ENCODE results near the gene KIF4B. TPM values are rescaled to one million over a fixed set of nuclear protein-coding genes. Genes with fewer than 3 reads are reported as not detected.
A peak's percentile ranks its signal among the peaks of the same experiment; 100 is the strongest.
"Not testable (repeated sequence)": the region's sequence is repeated elsewhere in the genome, so short reads cannot be mapped to it uniquely, and the experiment has no call there.

The KIF4B gene
- total RNA-seq, 2 experiments from 2014 or later: 0.05 TPM

GRCh38 chr5:154984946-154985516 lies 28.5 kb upstream of the KIF4B start:
- Mint-ChIP-seq H3K36me3 (no peaks in the 10 kb centered on the region), H3K9me3 (no peaks in the 10 kb centered on the region), H3K27ac (no peak overlapping the region), H3K4me3 (no peak overlapping the region), H3K4me1 (ENCODE audit: low read depth) (no peaks in the 10 kb centered on the region), H3K27me3 (peaks cover 10% of the 10 kb centered on the region)
- intact Hi-C loops (cut with micrococcal nuclease): no loop called here
- ChIA-PET CTCF (no interaction called here), POLR2A (no interaction called here)
- DNase-seq: no peak

GRCh38 chr5:154986151-154986550 lies 27.4 kb upstream of the KIF4B start:
- CTCF ChIA-PET: no interaction called here

GRCh38 chr5:154989626-154990025 lies 23.9 kb upstream of the KIF4B start:
- peaks cover 10% of the 10 kb centered on the region for H3K27me3 Mint-ChIP-seq
- POLR2A ChIA-PET: no interaction called here
- H3K36me3 Mint-ChIP-seq: no peaks in the 10 kb centered on the region
- H3K27ac Mint-ChIP-seq: no peak overlapping the region
- intact Hi-C loops (cut with micrococcal nuclease): no loop called here
- H3K4me3 Mint-ChIP-seq: no peak overlapping the region
- H3K4me1 Mint-ChIP-seq (ENCODE audit: low read depth): no peaks in the 10 kb centered on the region
- H3K9me3 Mint-ChIP-seq: no peaks in the 10 kb centered on the region
- CTCF ChIA-PET: no interaction called here
- no peak for DNase-seq

More at GRCh38 chr5:154986151-154986550, 27.4 kb upstream of the KIF4B start:
- no peak overlapping the region for H3K27ac Mint-ChIP-seq
- POLR2A ChIA-PET: no interaction called here
- DNase-seq: no peak
- no peaks in the 10 kb centered on the region for H3K36me3 Mint-ChIP-seq
- H3K4me1 Mint-ChIP-seq (ENCODE audit: low read depth): no peaks in the 10 kb centered on the region
- H3K27me3 Mint-ChIP-seq: peaks cover 10% of the 10 kb centered on the region
- no peak overlapping the region for H3K4me3 Mint-ChIP-seq
- no peaks in the 10 kb centered on the region for H3K9me3 Mint-ChIP-seq
- intact Hi-C loops (cut with micrococcal nuclease): no loop called here

- H3K36me3 Mint-ChIP-seq: no peaks in the 10 kb centered on the region
- H3K27ac Mint-ChIP-seq: no peak overlapping the region
- H3K9me3 Mint-ChIP-seq: no peaks in the 10 kb centered on the region
These were observed 20.1 kb upstream of the KIF4B start for GRCh38 chr5:154993461-154993860.

GRCh38 chr5:154995679-154996078 lies 17.9 kb upstream of the KIF4B start:
- POLR2A ChIA-PET: no interaction called here
- Mint-ChIP-seq H3K4me1 (ENCODE audit: low read depth) (no peaks in the 10 kb centered on the region), H3K36me3 (no peaks in the 10 kb centered on the region), H3K27me3 (peaks cover 9% of the 10 kb centered on the region), H3K27ac (no peak overlapping the region), H3K4me3 (no peak overlapping the region), H3K9me3 (no peaks in the 10 kb centered on the region)
- CTCF ChIA-PET: interaction anchor here (1.3 kb wide), 1 partner anchor 8 kb away, joined by 3 read pairs; no protein-coding TSS in a partner anchor
- no peak for DNase-seq
- intact Hi-C loops (cut with micrococcal nuclease): no loop called here

More at GRCh38 chr5:154993461-154993860, 20.1 kb upstream of the KIF4B start:
- ChIA-PET POLR2A (no interaction called here), CTCF (no interaction called here)
- H3K27me3 Mint-ChIP-seq: peaks cover 5% of the 10 kb centered on the region
- H3K4me1 Mint-ChIP-seq (ENCODE audit: low read depth): no peaks in the 10 kb centered on the region
- no peak overlapping the region for H3K4me3 Mint-ChIP-seq
- no peak for DNase-seq
- intact Hi-C loops (cut with micrococcal nuclease): no loop called here

GRCh38 chr5:154997746-154998145 lies 15.8 kb upstream of the KIF4B start:
- Mint-ChIP-seq H3K27me3 (peaks cover 18% of the 10 kb centered on the region), H3K36me3 (no peaks in the 10 kb centered on the region), H3K27ac (no peak overlapping the region), H3K4me3 (no peak overlapping the region), H3K9me3 (no peaks in the 10 kb centered on the region), H3K4me1 (ENCODE audit: low read depth) (no peaks in the 10 kb centered on the region)
- intact Hi-C loops (cut with micrococcal nuclease): no loop called here
- POLR2A ChIA-PET: no interaction called here
- DNase-seq: no peak
- CTCF ChIA-PET: interaction anchor here (0.9 kb wide), 1 partner anchor 29 kb away, joined by 3 read pairs; no protein-coding TSS in a partner anchor

- CTCF ChIA-PET: no interaction called here
- Mint-ChIP-seq H3K27ac (no peak overlapping the region), H3K36me3 (no peaks in the 10 kb centered on the region), H3K9me3 (no peaks in the 10 kb centered on the region), H3K27me3 (peaks cover 18% of the 10 kb centered on the region), H3K4me3 (no peak overlapping the region), H3K4me1 (ENCODE audit: low read depth) (no peaks in the 10 kb centered on the region)
- POLR2A ChIA-PET: no interaction called here
- no peak for DNase-seq
- intact Hi-C loops (cut with micrococcal nuclease): no loop called here
These were observed 13.7 kb upstream of the KIF4B start for GRCh38 chr5:154999865-155000264.

- no peak overlapping the region for H3K27ac Mint-ChIP-seq
- intact Hi-C loops (cut with micrococcal nuclease): no loop called here
- no peak overlapping the region for H3K4me3 Mint-ChIP-seq
- ChIA-PET CTCF (no interaction called here), POLR2A (no interaction called here)
- H3K36me3 Mint-ChIP-seq: no peaks in the 10 kb centered on the region
- no peak for DNase-seq
- H3K4me1 Mint-ChIP-seq (ENCODE audit: low read depth): no peaks in the 10 kb centered on the region
- H3K27me3 Mint-ChIP-seq: peaks cover 21% of the 10 kb centered on the region
- H3K9me3 Mint-ChIP-seq: no peaks in the 10 kb centered on the region
These were observed 12.0 kb upstream of the KIF4B start for GRCh38 chr5:155001523-155001922.

- CTCF ChIA-PET: interaction anchor here (0.7 kb wide), 1 partner anchor 94 kb away, joined by 3 read pairs; no protein-coding TSS in a partner anchor
- H3K4me1 Mint-ChIP-seq (ENCODE audit: low read depth); intact Hi-C loops (cut with micrococcal nuclease): not testable (repeated sequence)
These were observed 10.8 kb upstream of the KIF4B start for GRCh38 chr5:155002722-155003121.

GRCh38 chr5:155004138-155004744 lies 9.3 kb upstream of the KIF4B start:
- H3K27me3 Mint-ChIP-seq: peaks cover 12% of the 10 kb centered on the region
- DNase-seq: peak; percentile 42
- no peak overlapping the region for H3K27ac Mint-ChIP-seq
- H3K36me3 Mint-ChIP-seq: no peaks in the 10 kb centered on the region
- no peak overlapping the region for H3K4me3 Mint-ChIP-seq
- CTCF ChIA-PET: interaction anchor here (0.7 to 1.4 kb wide), 9 partner anchors 8 to 354 kb away, joined by 3 to 6 read pairs (median 4); no protein-coding TSS in a partner anchor
- intact Hi-C loops (cut with micrococcal nuclease): loop anchor here (1.0 to 2.0 kb wide), 2 partner anchors 59 to 353 kb away; no protein-coding TSS in a partner anchor
- no peaks in the 10 kb centered on the region for H3K4me1 Mint-ChIP-seq (ENCODE audit: low read depth)
- H3K9me3 Mint-ChIP-seq: no peaks in the 10 kb centered on the region
- POLR2A ChIA-PET: no interaction called here

More at GRCh38 chr5:155002722-155003121, 10.8 kb upstream of the KIF4B start:
- H3K4me3 Mint-ChIP-seq, H3K27ac Mint-ChIP-seq, H3K36me3 Mint-ChIP-seq, POLR2A ChIA-PET, DNase-seq, H3K9me3 Mint-ChIP-seq: not testable (repeated sequence)
- peaks cover 18% of the 10 kb centered on the region for H3K27me3 Mint-ChIP-seq

- H3K27ac Mint-ChIP-seq; H3K4me3 Mint-ChIP-seq; H3K4me1 Mint-ChIP-seq (ENCODE audit: low read depth); CTCF ChIA-PET; H3K36me3 Mint-ChIP-seq; H3K9me3 Mint-ChIP-seq; DNase-seq; intact Hi-C loops (cut with micrococcal nuclease): not testable (repeated sequence)
- POLR2A ChIA-PET: interaction anchor here (0.7 kb wide), 1 partner anchor 763 kb away, joined by 6 read pairs; no protein-coding TSS in a partner anchor
- peaks cover 11% of the 10 kb centered on the region for H3K27me3 Mint-ChIP-seq
These were observed 7.3 kb upstream of the KIF4B start for GRCh38 chr5:155006265-155006664.

GRCh38 chr5:155008669-155009068 lies 4.9 kb upstream of the KIF4B start:
- Mint-ChIP-seq H3K4me1 (ENCODE audit: low read depth) (no peaks in the 10 kb centered on the region), H3K27me3 (peaks cover 11% of the 10 kb centered on the region), H3K27ac (no peak overlapping the region), H3K4me3 (no peak overlapping the region), H3K36me3 (no peaks in the 10 kb centered on the region), H3K9me3 (no peaks in the 10 kb centered on the region)
- intact Hi-C loops (cut with micrococcal nuclease): no loop called here
- ChIA-PET POLR2A (no interaction called here), CTCF (no interaction called here)
- DNase-seq: no peak

- no peak for DNase-seq
- no peak overlapping the region for H3K27ac Mint-ChIP-seq
- H3K4me1 Mint-ChIP-seq (ENCODE audit: low read depth): peaks cover 3% of the 10 kb centered on the region
- H3K36me3 Mint-ChIP-seq: no peaks in the 10 kb centered on the region
- CTCF ChIA-PET: no interaction called here
- H3K9me3 Mint-ChIP-seq: no peaks in the 10 kb centered on the region
- POLR2A ChIA-PET: no interaction called here
- H3K4me3 Mint-ChIP-seq: no peak overlapping the region
- intact Hi-C loops (cut with micrococcal nuclease): no loop called here
- peaks cover 21% of the 10 kb centered on the region for H3K27me3 Mint-ChIP-seq
These were observed 2.7 kb upstream of the KIF4B start for GRCh38 chr5:155010881-155011280.
